GM12891 (cell line): ENCODE results near the gene TENT5C.

Source experiments
- DNase-seq: peaks from one replicate; pipeline ENCODE4 v3.0.0; 2011; ENCODE audit warnings: low spot score; ENCODE audit not compliant: insufficient read length
- FAIRE-seq: peaks from 2 replicates; lab custom pipeline; 2011; peaks lifted over from hg19 to GRCh38; lab: Jason Lieb, UNC
- PAX5 ChIP-seq: IDR thresholded peaks from 2 replicates; pipeline ENCODE4 v1.6.1; 2011; ENCODE audit warnings: low read length, moderate library complexity, mild to moderate bottlenecking; ENCODE audit not compliant: insufficient read depth, severe bottlenecking
- POLR2A ChIP-seq: IDR thresholded peaks from 2 replicates; pipeline ENCODE4 v1.6.1; 2011; ENCODE audit warnings: low read depth, low read length, control low read depth
- POLR2AphosphoS5 ChIP-seq: IDR thresholded peaks from 2 replicates; pipeline ENCODE4 v1.6.1; 2011; ENCODE audit warnings: low read depth, low read length, control low read depth
- POU2F2 ChIP-seq: IDR thresholded peaks from 2 replicates; pipeline ENCODE4 v1.6.1; 2011; ENCODE audit warnings: low read depth, mild to moderate bottlenecking, control low read depth, low read length, moderate library complexity
- SPI1 ChIP-seq: IDR thresholded peaks from 2 replicates; pipeline ENCODE4 v1.6.1; 2011; ENCODE audit warnings: low read depth, low read length, control low read depth
- TAF1 ChIP-seq: IDR thresholded peaks from 2 replicates; pipeline ENCODE4 v1.6.1; 2011; ENCODE audit warnings: low read depth, low read length, control low read depth

Gene TENT5C

GRCh38 chr1:117665556-117666270 is 59.9 kb downstream of the TENT5C start:
- TF ChIP-seq POU2F2 (no peak), POLR2AphosphoS5 (no peak), SPI1 (no peak)
- DNase-seq (no peak), FAIRE-seq (no peak)

- no peak for DNase-seq
- no peak for FAIRE-seq
- TF ChIP-seq POU2F2 (no peak), PAX5 (no peak), TAF1 (no peak), SPI1 (no peak), POLR2AphosphoS5 (no peak), POLR2A (no peak)
Measured at GRCh38 chr1:117669572-117669971, 63.7 kb downstream of the TENT5C start.

- FAIRE-seq: no peak
- TF ChIP-seq POLR2AphosphoS5 (no peak), POLR2A (no peak), SPI1 (no peak)
- DNase-seq: no peak
Measured at GRCh38 chr1:117670976-117671780, 65.3 kb downstream of the TENT5C start.

- FAIRE-seq: no peak
- DNase-seq: no peak
- TF ChIP-seq POU2F2 (no peak), TAF1 (no peak), PAX5 (no peak), POLR2AphosphoS5 (no peak), SPI1 (no peak), POLR2A (no peak)
Measured at GRCh38 chr1:117671781-117672501, 66.1 kb downstream of the TENT5C start.

- FAIRE-seq: no peak
- TF ChIP-seq POLR2AphosphoS5: no peak
- TF ChIP-seq PAX5: no peak
- no peak for TF ChIP-seq POU2F2
- no peak for TF ChIP-seq SPI1
- no peak for TF ChIP-seq POLR2A
- DNase-seq: no peak
Measured at GRCh38 chr1:117672756-117673155, 66.9 kb downstream of the TENT5C start.

- FAIRE-seq: no peak
- no peak for DNase-seq
Measured at GRCh38 chr1:117673405-117673804, 67.6 kb downstream of the TENT5C start.

GRCh38 chr1:117674521-117675400 is 68.9 kb downstream of the TENT5C start:
- no peak for FAIRE-seq
- TF ChIP-seq POU2F2 (no peak), TAF1 (no peak), SPI1 (no peak), PAX5 (no peak), POLR2AphosphoS5 (no peak), POLR2A (no peak)
- peak; percentile 49 for DNase-seq

More at GRCh38 chr1:117673405-117673804, 67.6 kb downstream of the TENT5C start:
- no peak for TF ChIP-seq POLR2AphosphoS5
- TF ChIP-seq TAF1: no peak
- no peak for TF ChIP-seq POU2F2
- TF ChIP-seq SPI1: no peak
- TF ChIP-seq POLR2A: no peak
- no peak for TF ChIP-seq PAX5

- no peak for TF ChIP-seq POU2F2
- DNase-seq (no peak), FAIRE-seq (no peak)
Measured at GRCh38 chr1:117675907-117676430, 70.1 kb downstream of the TENT5C start.
